Hepatic stellate cell (primary cell): ENCODE measurements around the gene PRODH.
"Not testable (repeated sequence)": the region's sequence is repeated elsewhere in the genome, so short reads cannot be mapped to it uniquely, and the experiment has no call there.

ENCODE experiments used
- DNase-seq: peaks from one replicate; pipeline ENCODE4 v3.0.0; 2011; ENCODE audit warnings: low spot score

Gene PRODH

DNA sequence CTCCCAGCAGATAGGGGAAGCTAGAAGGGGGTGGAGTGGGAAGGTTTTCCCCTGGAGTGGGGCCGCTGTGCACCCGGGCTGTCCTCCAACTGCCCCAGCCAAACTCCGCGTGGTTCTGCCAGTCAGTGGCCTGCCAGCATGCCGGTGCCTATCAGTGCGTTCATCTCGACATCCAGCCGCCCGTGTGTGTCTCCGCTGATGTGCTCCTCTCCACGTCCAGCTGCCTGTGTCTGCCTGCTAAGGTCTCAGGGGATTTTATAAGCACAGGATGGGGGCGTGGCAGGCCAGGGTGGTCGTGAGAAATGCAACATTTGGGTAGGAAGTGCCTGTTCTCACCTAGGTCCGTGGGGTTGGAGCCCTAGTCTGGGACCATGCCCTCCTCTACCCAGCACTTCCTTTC is 17.0 kb upstream of the PRODH start:
- DNase-seq: not testable (repeated sequence)

DNA sequence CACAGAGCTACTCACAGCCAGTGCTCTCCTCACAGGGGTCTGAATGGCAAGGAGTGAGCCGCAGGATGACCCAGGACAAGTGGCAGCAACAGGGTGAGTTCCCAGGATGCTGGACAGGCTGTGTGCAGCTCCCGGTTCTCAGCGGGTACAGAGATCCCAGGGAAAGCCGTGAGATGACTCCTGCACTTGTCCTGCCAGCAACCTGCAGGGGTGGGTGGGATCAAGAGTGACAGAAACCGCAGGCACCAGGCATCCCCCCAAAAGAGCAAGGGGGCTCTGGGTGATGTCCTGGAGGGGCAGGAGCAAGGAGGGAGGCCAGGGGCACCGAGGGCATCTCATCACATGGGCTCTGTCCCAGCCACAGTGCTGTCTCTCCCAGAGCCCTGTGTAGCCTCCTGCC is 15.9 kb upstream of the PRODH start:
- no peak for DNase-seq

DNA sequence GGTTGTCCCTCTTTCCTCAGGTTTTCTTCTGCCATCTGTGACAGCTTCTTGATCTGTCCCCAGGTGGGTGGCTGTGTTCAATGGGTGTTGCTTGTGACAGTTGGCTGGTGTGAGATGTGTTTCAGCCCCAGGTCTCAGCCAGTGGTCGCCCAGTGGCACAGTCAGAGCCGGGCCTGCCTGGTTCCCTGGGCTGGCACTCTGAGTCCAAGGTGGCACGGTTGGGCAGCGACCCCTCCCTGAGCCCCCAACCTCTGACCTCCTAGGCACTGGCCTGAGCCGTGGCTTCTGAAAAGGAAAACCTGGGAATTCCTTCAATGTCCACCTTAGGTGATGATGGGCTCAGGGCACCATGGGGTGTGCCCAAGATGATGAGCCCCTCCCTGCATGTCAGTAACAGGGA is 14.0 kb upstream of the PRODH start:
- no peak for DNase-seq

DNA sequence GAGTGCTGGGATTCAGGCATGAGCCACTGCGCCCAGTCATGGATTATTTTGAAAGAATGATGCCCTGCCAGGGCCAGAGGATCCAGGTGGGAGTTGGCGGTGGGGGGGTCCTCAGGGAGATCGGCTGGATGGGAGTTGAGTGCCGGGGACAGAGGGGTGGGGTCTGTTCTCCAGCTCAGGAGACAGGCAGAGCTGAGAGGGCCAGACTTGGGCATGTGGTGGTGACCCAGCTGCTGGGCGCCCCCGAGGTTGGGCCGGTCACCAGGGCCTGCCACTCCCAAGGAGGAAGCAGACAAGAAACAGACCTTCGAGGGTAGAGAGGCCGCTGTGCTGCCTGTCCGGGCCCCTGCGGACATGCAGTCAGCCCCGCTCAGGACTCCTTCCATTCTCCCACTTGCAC is 11.8 kb upstream of the PRODH start:
- no peak for DNase-seq

DNA sequence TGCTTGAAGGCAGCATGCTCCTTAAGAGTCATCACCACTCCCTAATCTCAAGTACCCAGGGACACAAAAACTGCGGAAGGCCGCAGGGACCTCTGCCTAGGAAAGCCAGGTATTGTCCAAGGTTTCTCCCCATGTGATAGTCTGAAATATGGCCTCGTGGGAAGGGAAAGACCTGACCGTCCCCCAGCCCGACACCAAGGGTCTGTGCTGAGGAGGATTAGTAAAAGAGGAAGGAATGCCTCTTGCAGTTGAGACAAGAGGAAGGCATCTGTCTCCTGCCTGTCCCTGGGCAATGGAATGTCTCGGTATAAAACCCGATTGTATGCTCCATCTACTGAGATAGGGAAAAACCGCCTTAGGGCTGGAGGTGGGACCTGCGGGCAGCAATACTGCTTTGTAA is 11.0 kb upstream of the PRODH start:
- not testable (repeated sequence) for DNase-seq

DNA sequence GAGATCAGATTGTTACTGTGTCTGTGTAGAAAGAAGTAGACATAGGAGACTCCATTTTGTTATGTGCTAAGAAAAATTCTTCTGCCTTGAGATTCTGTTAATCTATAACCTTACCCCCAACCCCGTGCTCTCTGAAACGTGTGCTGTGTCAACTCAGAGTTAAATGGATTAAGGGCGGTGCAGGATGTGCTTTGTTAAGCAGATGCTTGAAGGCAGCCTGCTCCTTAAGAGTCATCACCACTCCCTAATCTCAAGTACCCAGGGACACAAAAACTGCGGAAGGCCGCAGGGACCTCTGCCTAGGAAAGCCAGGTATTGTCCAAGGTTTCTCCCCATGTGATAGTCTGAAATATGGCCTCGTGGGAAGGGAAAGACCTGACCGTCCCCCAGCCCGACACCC is 2.6 kb upstream of the PRODH start:
- DNase-seq: not testable (repeated sequence)

DNA sequence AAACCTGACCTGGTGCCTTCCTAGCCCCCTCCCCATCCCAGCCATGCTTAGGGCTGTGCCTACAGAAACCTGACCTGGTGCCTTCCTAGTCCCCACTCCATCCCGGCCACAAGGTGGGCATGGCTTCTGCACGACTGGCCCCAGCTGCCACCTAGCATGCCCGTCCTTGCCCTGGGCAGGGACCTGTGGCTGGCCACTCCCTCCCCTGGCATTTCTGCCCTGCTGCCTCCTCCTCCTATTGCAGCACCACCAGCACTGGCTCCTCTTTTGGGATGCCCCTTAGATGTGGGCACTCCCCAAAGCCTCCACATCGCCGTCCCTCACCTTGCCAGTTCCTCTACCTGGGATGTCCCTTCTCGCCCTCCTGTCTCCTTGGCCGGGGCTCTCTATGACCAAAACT is 1.4 kb downstream of the PRODH start:
- DNase-seq: not testable (repeated sequence)

DNA sequence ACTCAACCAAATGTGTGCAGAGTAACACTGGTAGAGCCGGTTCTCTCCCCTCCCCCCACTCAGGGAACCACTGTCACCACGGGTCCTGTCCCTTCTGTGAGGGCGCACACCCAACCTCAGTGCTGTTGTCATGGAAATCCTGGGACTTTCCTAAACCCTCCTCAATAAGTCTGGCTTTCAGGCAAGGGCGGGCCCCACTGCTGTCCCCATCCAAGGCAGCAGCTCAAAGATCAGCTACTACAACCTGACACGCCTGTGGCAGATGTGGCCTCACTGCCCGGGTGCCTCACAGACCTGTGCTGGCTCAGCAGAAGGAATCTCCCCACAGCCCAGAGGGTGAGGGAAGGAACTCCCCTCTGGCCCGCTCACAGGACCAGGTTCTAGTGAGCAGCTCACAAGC is 2.2 kb downstream of the PRODH start:
- no peak for DNase-seq

DNA sequence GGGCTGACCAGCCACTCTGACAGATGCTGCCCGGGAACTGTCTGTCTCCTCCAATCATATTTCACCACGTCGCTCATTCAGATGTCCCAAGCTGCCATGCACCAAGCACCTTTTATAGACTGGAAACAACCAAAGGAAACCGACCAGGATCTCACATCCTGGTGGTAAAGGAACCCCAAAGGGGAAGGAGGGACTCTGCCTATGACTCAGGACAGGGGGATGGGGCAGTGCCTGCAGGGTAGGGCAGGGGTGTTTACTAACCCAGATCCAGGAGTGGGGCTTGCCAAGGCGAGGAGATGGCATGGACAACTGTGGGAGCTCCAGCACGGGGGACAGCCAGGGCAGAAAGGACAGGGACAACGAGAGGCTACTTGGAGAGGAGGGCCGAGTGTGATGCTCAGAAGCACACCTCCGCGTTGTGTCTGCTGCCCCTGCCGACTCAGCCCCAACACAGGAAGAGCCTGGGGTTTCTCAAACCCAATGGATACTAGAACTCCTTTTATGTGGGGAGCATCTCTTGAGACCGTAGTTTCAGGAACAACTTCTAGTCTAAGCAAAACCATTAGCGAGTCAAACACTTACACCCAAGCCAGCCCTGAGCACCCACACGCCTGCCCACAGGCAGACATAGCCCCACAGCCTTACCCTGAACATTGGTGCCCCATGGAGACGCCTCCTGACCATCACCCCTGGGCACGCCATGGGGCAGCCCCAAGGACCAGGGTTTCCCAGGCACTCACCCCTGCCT is 4.0 kb downstream of the PRODH start:
- DNase-seq: no peak

DNA sequence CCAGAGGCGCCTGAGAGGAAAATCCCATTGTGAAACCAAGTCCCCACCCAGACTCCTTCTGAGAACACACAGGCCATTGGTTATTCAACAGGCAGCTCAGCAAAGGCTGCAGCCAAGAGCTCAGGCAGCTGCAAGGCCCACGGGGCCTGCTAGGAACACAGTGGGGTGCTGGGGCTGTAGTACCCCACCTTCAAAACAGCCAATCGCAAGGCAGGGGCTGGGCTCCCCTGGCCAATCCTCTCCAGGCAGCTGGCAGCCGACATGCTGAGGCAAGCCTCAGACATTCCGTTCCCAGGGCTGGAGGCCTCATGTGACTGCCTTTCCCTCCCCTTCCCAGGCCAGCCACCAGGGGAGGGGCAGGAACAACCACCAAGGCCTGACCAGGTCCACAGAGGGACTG is 6.6 kb downstream of the PRODH start:
- no peak for DNase-seq

DNA sequence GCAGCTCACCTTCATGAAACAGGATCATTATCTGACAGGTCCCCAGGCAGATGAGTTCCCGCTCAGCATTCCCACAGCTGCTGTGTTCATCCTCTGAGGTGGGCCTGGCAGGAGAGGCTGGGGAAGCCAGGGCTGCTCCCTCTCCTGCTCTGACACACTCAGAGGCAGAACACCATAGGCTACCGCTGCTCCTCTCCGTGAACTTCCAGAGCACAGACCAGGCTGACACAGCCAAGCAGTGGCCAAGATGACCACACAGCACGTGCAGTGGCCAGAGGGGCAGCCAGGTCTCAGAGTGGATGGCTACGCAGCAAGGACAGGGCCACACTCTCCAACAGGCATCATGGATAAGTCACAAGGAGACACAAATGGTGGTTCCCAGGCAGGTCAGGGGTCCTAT is 8.5 kb downstream of the PRODH start:
- DNase-seq: no peak

DNA sequence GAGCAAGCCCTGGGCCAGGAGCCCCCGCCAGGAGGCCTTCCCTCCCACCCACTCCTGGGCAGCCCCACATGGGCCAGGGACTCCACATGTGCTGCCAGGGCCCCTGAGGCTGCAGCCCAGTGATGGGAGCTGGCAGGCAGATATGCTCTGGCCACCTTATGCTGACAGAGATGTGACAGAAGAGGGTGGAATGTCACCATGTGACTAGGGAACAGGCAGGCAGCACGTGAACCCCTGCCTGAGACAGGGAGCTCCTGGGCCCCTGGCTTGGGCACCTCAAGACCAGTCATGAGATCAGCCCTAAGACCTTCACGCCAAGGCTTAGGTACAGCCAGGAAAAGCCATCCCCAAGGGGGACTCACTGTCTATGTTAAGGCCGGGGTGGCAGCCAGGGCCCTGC is 9.1 kb downstream of the PRODH start:
- DNase-seq: no peak

DNA sequence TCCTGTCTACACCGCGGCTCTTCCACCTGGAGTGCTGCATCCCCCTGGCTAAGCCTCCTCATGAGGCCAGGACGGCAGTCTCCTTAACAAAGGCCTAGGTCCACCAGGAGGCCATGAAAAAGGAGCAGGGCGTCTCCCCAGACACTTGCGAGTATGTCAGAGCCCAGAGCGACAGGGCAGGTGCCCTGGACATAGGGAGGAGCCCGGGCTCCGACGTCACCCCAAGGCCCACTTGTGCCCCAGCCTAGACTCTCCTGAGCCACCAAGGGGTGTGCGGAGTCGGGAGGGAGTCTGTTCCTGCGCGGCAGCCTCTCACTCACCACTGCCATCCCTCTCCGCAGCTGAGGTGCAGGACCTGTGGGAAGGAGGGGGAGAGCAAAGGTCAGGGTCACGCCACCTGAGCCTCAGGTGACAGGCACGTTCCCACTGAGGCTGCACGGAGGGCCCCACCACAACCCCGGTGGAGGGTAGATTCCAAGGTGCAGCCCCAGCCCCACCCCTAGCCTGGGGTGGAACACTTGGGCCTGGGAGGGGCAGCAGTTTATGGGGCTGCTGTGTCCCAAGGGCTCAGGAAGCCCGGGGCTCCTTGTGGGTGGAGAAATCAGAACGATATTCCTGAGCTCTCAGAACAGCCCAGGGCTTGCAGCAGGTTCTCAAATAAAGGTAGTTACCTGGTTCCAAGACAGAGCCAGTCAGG is 10.6 kb downstream of the PRODH start:
- no peak for DNase-seq

DNA sequence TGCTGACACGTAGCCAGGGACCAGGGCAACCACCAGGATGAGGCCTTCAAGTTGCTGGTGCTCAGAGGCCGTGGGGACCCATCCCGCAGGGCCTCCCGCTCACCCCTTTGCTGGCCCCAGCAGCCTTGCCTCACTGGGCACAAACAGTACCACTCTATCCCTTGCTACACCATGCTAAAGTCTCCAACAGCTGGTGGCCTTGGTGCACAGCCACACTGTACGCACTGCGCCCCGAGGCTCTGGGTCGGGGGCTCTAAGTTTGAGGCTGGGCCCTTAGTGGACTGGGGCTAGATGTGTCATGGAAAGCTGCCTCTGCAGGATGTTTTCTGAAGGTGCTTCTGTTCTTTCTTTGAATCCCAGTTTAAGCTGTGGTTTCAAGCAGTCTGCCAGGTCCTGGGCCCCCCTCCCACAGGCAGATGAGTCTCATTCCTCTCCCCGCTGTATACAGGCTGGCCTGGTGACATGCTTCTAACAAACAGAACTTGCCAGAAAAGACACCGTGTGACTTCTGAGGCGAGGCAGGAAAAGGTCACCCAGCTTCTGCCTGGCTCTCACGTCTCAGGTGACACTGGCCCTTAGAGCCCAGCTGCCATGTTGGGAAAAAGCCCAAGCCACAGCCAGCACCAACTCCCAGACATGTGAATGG is 15.7 kb downstream of the PRODH start:
- DNase-seq: not testable (repeated sequence)

DNA sequence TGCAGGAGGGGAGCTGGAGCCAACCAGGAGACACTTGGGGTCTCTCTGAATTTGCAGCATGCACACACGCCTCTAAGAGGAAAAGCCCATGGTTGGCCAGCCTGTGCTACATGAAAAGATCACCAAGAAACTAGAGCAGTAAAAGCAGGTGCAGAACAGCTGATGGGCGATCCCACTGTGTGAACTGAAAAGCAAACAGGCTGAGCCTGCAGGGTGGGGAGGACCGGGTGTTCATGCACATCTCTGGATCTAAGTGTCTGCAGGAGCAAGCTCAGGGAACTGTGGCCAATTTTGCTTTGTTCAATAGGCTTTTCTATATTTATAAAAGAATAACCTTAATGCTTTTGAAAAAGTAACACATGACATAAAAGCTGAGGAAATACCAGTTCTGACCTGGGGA is 18.3 kb downstream of the PRODH start:
- DNase-seq: not testable (repeated sequence)

DNA sequence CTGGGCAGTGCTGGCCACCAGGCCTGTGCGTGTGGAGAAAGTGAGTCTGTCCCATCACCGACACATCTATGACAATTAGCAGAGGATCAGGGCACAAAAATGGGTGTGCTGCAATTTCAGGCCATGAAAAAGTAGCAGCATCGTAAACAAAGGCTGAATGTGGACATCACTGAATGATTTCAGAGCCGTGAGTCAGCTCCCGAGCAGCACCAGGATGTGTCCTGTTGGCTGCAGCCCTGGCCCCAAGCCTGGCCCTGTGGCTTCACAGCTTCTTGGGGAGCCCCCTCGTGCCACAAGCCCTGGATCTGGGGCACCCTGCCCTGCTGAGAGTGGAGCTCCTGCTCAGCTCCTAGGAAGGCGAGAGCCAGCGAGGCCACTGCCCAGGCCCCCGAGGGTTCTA is 20.5 kb downstream of the PRODH start:
- DNase-seq: not testable (repeated sequence)

DNA sequence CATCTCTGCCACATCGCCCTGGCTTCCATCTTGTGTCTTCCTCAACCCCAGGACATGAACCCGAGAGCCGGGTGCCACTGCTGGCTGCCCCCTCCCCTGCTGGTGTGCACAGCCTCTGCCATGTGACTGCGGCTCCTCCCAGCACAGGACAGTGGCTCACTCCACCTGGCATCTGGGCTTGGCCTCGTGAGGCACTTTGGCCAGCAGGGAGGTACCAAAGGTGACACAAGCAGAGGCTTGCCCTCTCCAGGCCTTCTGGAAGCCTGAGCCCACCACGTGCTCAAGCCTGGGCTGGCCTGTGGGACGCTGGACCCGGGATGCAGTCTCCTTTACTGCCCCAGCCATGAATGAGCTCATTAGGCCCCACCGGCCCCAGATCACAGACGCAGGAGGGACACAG is 21.5 kb downstream of the PRODH start:
- DNase-seq: not testable (repeated sequence)

DNA sequence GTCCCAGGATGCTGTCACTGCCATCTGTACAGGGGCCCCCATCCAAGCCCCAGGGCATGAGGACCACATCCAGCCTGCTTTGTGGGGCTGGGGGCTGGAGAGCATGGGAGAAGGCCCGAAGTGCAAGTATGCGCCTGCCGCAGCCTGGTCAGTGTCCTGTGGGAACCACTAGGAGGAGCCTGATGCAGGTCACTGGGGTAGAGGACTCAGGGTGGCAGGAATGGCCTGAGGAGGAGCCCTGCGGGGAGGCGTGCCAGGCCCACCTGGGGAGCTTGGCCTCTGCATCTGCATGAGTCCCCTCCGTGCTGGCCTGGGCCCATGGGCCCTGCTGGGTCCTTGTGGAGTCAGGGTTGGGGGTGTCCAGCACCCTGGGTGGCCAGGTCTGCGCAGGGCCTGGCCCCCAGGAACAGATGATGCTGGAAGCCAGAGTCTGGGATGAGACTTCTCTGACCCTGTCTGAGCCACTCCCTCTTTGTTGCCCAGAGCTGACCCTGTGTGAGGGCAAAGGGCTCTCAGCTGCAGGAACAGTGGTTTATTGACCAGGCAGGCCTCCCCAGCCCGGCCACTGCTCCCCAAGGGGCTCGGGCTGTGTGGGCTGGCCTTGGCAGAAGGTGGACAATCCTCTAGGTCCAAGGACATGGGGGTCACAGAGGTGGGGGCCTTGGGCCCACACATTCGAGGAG is 23.7 kb downstream of the PRODH start:
- not testable (repeated sequence) for DNase-seq

DNA sequence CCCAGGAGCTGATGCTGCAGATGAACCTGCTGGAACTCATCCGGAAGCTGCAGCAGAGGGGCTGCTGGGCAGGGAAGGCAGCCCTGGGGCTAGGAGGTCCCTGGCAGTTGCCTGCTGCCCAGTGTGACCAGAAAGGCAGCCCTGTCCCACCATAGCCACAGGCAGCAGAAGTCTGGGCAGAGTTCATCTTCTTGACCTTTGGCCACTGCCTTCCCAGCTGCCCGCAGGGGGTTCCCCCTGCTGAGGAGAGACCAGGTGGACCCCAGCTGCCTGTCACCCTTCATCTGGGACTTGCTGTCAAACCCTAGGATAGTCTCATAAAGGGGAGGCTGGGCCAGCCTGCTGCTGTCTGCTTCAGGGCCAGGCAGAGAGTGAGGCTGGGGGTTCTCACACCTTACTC is 24.6 kb downstream of the PRODH start:
- not testable (repeated sequence) for DNase-seq

DNA sequence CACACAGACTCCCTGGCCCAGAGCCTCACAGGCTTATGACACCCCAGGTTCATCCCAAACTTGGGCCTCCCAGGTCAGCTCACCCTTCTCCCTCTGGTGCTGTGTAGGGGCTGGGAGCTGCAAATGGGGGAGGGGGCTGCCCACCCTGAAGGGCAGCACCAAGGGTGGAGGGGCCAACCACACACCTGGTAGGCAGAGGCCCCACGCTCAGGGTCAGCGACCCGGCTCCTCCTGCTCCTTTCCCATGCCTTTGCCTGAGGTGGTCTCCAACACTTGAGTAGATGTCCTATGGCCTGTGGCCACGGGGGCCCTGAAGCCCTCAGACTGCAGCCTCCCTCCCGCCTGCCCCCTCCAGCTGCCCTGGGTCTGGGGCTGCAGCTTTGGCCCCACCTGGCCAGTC is 26.5 kb downstream of the PRODH start:
- no peak for DNase-seq

DNA sequence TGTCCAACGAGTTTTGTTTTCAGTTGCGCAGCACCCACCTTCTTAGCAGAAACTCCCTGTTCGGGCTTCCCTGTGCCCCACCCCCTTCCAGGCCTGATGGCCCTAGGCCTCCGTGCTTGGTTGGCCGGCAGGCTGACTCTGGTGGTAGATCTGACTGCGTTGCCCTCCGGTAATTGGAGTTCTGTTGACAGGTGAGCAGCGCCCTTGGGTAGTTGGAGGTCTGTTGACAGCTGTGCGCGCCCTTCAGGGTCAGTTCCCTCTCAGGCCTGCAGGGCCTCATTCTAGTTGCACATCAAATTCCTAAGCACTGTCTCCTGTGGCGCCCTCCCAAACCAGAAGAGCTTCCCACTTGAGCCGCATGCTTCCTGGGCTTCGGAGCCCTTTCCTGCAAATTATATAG is 29.2 kb downstream of the PRODH start:
- no peak for DNase-seq

DNA sequence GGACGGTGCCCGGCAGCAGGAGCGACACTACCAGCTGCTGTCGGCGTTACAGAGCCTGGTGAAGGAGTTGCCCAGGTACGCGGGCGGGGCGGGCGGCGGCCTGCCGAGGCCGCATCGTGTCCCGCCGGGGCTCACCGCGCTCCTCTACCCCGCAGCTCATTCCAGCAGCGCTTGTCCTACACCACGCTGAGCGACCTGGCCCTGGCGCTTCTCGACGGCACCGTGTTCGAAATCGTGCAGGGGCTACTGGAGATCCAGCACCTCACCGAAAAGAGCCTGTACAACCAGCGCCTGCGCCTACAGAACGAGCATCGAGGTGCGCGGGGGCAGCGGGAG is 29.7 kb downstream of the PRODH start:
- not testable (repeated sequence) for DNase-seq
